Measurements from ENCODE around the gene SGIP1.

The SGIP1 gene

DNA sequence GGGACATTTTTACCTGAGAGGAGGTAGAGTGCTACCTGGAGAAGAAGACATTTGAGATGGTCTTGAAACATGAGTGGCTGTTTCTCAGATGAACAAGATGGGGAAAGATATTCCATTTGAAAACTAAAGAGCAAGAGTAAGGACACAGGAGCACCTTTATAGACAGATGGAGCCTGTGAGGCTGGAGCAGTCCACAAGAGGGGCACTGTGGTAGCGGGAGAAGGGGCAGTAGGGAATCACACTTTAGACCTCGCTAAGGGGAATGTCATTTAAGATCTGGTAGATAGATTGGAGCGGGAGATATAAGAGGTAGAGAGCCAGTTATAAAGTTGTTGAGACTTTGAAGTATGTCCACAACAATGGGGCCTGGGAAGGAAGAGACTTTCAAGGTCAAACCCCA lies 241.7 kb downstream of the SGIP1 start:
- no peak for TF ChIP-seq ZBTB7A (IDR thresholded peaks at IDR 0.05; ENCODE audit: low read depth)
- no peak for TF ChIP-seq TCF12 (IDR thresholded peaks at IDR 0.05; ENCODE audit: low read depth)
- TF ChIP-seq FOXM1 (IDR thresholded peaks at IDR 0.05; ENCODE audit: borderline replicate concordance, low read depth): no peak
- TF ChIP-seq REST (IDR thresholded peaks at IDR 0.05; ENCODE audit: low read depth): no peak
- TF ChIP-seq EP300 (IDR thresholded peaks at IDR 0.05; ENCODE audit: borderline replicate concordance): no peak
- no peak for TF ChIP-seq NFIC (IDR thresholded peaks at IDR 0.05)
- TF ChIP-seq YY1 (IDR thresholded peaks at IDR 0.05; ENCODE audit: low read depth): no peak
- no peak for TF ChIP-seq TEAD4 (IDR thresholded peaks at IDR 0.05)
- no peak for TF ChIP-seq CREB1 (IDR thresholded peaks at IDR 0.05; ENCODE audit: low read depth)
- TF ChIP-seq USF1 (IDR thresholded peaks at IDR 0.05): no peak
- TF ChIP-seq TAF1 (IDR thresholded peaks at IDR 0.05; ENCODE audit: low read depth): no peak
- no peak for TF ChIP-seq CEBPB (IDR thresholded peaks at IDR 0.05)
- TF ChIP-seq RAD21 (IDR thresholded peaks at IDR 0.05; ENCODE audit: low read depth): no peak
- TF ChIP-seq MAX (IDR thresholded peaks at IDR 0.05): no peak
- TF ChIP-seq EGR1 (IDR thresholded peaks at IDR 0.05): no peak

DNA sequence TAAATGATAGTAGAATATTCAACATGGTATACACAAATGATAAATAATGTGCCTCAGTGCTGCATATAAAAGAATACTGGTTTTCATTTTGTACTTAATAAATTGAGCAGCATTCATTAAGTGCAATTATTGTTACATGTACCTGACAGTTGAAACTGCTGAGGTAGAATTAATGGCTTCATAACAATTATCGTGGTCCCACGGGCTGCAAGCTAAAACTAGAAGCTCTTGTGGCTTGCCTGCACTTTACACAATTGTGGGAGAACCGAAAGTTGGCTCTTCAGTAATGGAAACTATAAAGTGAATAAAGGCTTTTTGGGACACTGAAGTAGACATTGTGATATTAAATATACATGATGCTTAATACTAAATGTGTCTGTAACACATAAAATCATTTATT lies 243.9 kb downstream of the SGIP1 start:
- no peak for TF ChIP-seq REST (IDR thresholded peaks at IDR 0.05; ENCODE audit: low read depth)
- TF ChIP-seq NFIC (IDR thresholded peaks at IDR 0.05): no peak
- TF ChIP-seq FOXM1 (IDR thresholded peaks at IDR 0.05; ENCODE audit: borderline replicate concordance, low read depth): no peak
- TF ChIP-seq EP300 (IDR thresholded peaks at IDR 0.05; ENCODE audit: borderline replicate concordance): no peak
- TF ChIP-seq TCF12 (IDR thresholded peaks at IDR 0.05; ENCODE audit: low read depth): no peak
- no peak for TF ChIP-seq TAF1 (IDR thresholded peaks at IDR 0.05; ENCODE audit: low read depth)
- TF ChIP-seq USF1 (IDR thresholded peaks at IDR 0.05): no peak

DNA sequence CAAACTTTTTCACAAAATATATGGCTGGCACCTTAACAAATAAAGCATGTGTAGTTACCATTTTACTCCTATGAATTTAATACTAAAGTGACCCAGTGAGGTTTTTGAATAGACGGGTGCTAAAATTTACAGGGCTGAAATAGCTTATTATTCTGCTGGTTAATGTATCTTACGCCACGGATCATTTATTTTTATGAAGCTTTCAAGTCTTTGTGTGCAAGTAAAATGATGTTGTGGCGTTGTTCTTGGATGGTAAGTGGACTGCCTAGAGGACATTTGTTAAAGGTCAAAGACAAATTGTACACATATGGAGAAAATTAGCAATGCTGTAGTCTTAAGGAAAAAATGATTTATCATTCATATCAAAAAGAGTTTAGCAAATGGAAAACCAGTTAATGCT lies 244.3 kb downstream of the SGIP1 start:
- no peak for TF ChIP-seq RAD21 (IDR thresholded peaks at IDR 0.05; ENCODE audit: low read depth)
- no peak for TF ChIP-seq CREB1 (IDR thresholded peaks at IDR 0.05; ENCODE audit: low read depth)
- no peak for TF ChIP-seq EP300 (IDR thresholded peaks at IDR 0.05; ENCODE audit: borderline replicate concordance)
- TF ChIP-seq MAX (IDR thresholded peaks at IDR 0.05): no peak
- no peak for TF ChIP-seq NFIC (IDR thresholded peaks at IDR 0.05)
- TF ChIP-seq REST (IDR thresholded peaks at IDR 0.05; ENCODE audit: low read depth): no peak
- TF ChIP-seq ZBTB7A (IDR thresholded peaks at IDR 0.05; ENCODE audit: low read depth): no peak
- TF ChIP-seq TAF1 (IDR thresholded peaks at IDR 0.05; ENCODE audit: low read depth): no peak
- TF ChIP-seq EGR1 (IDR thresholded peaks at IDR 0.05): no peak
- no peak for TF ChIP-seq TCF12 (IDR thresholded peaks at IDR 0.05; ENCODE audit: low read depth)
- no peak for TF ChIP-seq FOXM1 (IDR thresholded peaks at IDR 0.05; ENCODE audit: borderline replicate concordance, low read depth)

GRCh38 chr1:66778969-66779368 lies 245.0 kb downstream of the SGIP1 start:
- no peak for TF ChIP-seq EP300 (IDR thresholded peaks at IDR 0.05; ENCODE audit: borderline replicate concordance)
- TF ChIP-seq TCF12 (IDR thresholded peaks at IDR 0.05; ENCODE audit: low read depth): no peak
- no peak for TF ChIP-seq NFIC (IDR thresholded peaks at IDR 0.05)
- no peak for TF ChIP-seq YY1 (IDR thresholded peaks at IDR 0.05; ENCODE audit: low read depth)
- TF ChIP-seq RAD21 (IDR thresholded peaks at IDR 0.05; ENCODE audit: low read depth): no peak
- TF ChIP-seq REST (IDR thresholded peaks at IDR 0.05; ENCODE audit: low read depth): no peak
